Measurements from ENCODE around the gene CEP78.
"Not testable (repeated sequence)": the region's sequence is repeated elsewhere in the genome, so short reads cannot be mapped to it uniquely, and the experiment has no call there.

CEP78 gene

DNA sequence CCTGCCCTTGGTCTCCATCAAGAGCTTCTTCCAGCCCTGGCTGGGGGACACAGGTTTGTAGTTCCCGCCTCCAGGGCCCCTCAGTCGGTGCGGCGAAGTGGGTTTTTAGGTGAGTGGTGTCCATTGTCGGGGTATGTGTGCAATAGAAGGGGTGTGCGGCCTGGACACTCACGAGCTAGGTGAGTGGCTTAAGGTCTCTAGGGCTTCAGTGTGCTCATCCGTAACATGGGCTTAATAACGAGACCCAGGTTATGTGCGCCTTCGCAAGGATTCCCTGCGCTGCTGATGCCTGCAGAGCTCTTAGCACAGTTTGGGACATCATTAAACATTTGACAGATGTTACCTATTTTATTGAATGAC is 656 bp downstream of the CEP78 start:
- no peak for DNase-seq

GRCh38 chr9:78238046-78239038 is 2.5 kb downstream of the CEP78 start:
- DNase-seq: no peak

GRCh38 chr9:78239506-78239905 is 3.6 kb downstream of the CEP78 start:
- DNase-seq: no peak

DNA sequence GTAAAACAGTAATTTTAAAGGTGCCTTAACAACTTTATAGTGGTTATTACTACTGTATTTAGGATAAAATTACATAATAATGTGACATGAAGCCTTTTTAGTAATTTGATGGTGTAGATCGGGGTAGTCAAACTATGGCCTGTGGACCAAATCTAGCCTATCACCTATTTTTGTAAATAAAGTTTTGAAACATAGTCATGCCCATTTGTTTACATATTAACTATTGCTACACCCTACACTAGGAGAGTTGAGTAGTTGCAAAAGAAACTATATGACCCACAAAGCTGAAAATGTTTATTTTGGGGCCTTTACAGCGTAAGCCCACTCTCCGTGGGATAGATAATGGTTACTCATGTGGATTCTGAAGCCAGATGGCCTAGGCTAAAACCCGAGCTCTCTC is 6.2 kb downstream of the CEP78 start:
- DNase-seq: no peak

- DNase-seq: no peak
Observed at GRCh38 chr9:78243130-78243529, 7.3 kb downstream of the CEP78 start.

DNA sequence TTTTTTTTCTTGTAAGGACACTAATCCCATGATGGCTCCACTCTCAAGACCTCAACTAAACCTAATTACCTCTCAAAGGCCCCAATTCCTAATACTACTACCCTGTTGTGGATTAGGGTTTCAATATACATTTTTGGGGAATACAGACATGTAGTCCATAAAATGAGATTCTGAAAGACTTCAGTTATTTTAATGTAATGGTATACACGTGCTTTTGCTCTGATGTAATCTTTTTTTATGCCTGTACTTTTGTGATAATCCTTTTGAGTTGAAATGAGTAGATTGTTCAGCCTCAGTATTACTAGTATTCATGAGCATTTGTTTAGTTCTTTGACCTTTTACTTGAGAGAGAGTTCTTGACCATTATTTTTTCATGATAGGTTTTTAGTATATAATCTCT is 9.5 kb downstream of the CEP78 start:
- no peak for DNase-seq

- DNase-seq: no peak
Observed at GRCh38 chr9:78248635-78249034, 12.8 kb downstream of the CEP78 start.

GRCh38 chr9:78249542-78249941 is 13.7 kb downstream of the CEP78 start:
- no peak for DNase-seq

DNA sequence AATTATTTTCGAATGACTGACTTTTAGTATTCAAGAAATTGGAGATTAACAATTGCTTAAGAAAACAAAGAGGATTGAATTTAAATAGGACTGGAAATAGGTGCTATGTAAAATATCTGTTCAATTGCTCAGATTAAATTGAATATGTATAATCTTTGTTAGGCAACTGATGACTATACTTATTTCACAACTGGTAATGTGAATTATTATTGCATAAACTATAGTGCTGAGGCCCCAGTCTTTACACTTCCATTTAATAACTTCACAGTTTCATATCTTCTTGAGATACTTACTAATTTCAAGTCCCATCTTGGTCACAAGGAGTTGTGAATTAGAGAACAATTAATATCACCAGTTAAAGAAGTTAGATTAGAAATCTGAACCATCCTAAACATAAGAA is 16.7 kb downstream of the CEP78 start:
- no peak for DNase-seq

DNA sequence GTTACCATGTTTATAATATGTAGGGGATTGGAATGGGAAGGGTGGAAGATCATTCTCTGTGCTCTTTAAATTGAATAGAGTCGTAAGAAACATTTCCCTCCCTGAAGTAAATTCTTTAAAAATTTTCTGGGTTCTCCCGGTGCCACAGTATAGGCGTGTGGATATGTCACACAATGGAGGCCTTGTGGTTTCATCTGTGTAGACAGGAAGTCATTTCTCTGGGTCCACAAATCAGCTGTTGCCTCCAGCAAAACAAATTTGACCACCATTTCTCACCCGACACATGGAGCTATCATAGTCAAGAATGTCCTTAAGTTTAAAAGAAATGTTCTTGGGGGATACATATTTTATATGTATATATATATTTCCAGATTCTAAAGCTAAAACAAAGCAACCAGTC is 17.4 kb downstream of the CEP78 start:
- DNase-seq: no peak

- peak; percentile 37 for DNase-seq
Observed at GRCh38 chr9:78261403-78262001, 25.6 kb downstream of the CEP78 start.

GRCh38 chr9:78262655-78263054 is 26.8 kb downstream of the CEP78 start:
- no peak for DNase-seq

DNA sequence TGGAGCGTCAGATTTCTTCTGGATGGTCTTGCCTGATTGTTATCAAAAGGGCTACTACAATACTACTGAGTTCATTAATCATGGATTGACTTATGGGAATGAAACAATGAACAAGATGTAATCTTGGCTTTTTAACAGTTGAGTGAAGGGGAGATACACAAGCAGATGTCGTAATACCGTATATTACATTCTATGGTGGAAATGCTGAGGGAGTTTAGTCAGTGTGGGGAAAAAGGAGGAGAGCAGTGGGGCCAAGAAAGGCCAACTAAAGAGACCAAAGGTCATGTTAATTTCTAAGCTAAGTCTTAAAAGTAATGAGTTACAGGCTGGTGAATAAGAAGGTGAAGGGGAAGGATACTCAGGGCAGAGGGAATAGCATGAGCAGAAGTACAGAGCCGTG is 32.0 kb downstream of the CEP78 start:
- DNase-seq: no peak

- no peak for DNase-seq
Observed at GRCh38 chr9:78269784-78270183, 33.9 kb downstream of the CEP78 start.

GRCh38 chr9:78272307-78272706 is 36.4 kb downstream of the CEP78 start:
- DNase-seq: no peak

DNA sequence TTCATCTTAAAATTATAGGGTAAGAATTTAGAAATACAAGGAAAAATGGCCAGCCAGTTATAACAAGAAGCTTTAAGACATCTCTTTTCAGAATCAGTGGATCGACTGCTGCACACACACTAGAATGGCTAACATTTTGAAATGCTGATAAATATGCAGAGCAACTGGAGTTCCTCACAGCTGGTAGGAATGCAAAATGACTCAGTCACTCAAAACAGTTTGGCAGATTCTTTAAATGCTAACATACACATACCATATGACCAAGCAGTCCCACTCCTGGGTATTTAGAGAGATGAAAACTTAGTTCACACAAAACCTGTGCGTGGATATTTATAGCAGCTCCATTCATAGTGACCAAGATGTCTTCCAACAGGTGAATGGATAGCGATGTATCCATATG is 37.9 kb downstream of the CEP78 start:
- DNase-seq: peak; percentile 82

DNA sequence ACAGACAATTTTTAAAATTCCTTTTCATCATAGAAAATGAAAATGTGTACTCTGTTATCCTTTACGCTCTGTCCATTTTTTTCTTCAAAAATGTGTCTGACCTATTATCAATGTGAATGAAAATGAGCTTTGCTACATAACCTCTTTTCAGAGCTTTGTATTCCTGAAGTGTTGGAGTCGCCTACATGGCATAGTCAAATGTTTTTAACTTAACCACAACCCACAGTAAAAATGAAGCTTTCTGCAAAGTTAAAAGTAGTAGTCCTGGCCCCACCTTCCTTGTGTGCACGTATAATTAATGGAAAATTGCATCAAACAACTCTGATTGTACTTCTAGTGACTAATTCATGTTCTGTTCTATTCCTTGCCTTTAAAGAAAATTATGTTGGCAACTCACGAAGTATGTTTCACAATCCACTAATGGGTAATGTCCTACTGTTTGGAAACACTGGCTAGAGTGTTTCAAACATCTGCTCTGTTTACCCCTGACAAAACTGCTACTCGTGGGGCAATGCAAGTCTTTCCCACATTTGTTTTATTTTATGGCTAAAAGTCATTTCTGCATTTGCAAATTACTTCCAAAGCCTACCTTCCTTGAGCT is 42.4 kb downstream of the CEP78 start:
- peak; percentile 71 for DNase-seq

- no peak for DNase-seq
Observed at GRCh38 chr9:78278801-78279200, 42.9 kb downstream of the CEP78 start.

DNA sequence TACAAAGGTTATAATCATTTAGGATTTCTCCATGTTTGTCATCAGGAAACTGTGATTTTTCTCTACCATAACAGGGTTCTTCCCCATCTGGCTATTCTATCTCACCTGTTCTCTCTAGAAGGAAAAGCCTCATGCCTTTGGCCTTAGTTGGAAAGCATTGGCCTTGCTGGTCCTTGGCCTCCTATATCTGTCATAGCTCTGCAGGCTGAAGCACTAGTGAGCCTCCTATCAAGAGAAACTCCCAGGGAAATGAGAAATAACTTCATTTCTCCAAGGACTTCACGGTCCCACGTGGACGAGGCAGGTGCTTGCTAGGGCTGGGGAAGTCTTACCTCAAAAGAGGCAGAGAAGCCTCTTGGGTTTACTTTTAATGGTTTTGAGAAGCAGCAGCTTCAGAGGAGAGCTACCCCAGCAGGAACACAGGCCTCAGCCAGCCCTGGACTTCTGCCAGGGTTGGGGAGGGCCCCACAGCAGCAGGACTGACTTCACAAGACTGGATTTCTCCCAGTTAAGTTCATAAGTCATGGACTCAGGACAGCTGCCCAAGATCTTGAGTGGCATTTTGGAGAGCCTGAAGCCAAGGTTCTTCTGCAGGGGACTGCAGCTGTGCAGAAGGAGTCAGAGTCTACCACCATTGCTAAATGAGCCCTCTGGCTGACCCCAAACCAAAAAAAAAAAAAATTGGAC is 45.2 kb downstream of the CEP78 start:
- peak; percentile 73 for DNase-seq

- not testable (repeated sequence) for DNase-seq
Observed at GRCh38 chr9:78284181-78284580, 48.3 kb downstream of the CEP78 start.

DNA sequence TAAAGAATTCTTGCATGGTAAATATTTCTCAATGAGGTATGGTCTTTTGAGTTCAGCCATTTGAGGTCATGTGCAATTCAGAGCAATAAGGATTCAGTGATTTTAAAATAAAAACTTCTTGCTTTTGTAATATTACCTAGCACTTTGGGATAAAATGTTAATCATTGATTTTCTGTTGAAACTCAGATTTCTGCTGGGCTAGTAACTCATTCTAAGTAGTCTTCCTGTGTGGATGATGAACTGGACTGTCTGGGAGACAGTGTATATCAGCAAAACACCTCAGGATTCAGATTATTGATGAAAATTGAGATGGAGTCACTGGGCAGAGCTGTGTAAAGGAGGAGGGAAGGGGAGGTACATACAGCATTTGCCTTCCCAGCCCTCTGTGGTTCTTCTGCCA is 50.2 kb downstream of the CEP78 start:
- no peak for DNase-seq

GRCh38 chr9:78286946-78287388 is 51.1 kb downstream of the CEP78 start:
- no peak for DNase-seq

Measured in fibroblast of skin of abdomen (primary cell).